ENCODE results near the gene SLK.

DNA sequence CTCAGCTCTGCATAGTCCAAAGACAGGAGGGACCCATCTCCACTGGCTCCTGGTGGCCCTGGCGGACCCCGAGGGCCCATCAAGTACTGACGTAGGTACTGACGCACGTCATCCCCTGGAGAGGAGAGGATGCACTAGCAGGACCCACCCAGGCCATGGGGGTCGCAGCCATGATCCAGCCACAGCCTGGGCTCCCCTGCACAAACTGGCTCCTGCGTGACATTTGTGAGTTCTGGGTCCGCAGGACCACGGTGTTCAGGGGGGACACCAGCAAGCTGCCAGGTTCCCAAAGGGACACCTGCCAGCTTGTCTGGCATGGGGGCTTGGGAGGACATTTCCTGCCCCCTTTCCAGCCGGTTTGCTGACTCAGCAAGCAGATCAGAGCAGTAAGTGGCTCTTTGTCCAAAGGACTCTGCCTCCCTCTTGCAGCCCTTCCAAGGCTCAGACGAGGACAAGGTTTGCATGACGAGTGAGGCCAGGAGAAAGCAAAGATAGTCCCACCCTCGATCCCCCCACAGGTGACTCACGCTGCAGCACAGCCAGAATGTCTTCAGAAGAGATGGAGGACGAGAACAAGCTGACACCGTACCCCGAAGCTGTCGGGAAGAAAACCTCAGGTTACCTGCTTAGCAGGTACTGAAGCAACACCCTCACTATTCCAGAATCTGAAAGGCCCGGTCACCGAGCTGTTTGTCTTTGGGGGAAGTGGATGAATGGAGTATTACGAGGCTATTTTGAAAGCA lies 69.7 kb downstream of the SLK start:
- TF ChIP-seq EZH2 (IDR thresholded peaks at IDR 0.05): no peak
- no peak for TF ChIP-seq POLR2AphosphoS5 (IDR thresholded peaks at IDR 0.05; ENCODE audit: borderline replicate concordance, low read depth, low read length)
- no peak for TF ChIP-seq FOXP2 (optimal IDR thresholded peaks at IDR 0.05; ENCODE audit: control extremely low read depth, extremely low read length, insufficient read depth)

Measured in SK-N-MC (cell line).